HCT116 (cell line): ENCODE measurements around the gene FREM1. TPM values are rescaled to one million over a fixed set of nuclear protein-coding genes. Genes with fewer than 3 reads are reported as not detected.

Experiments
- ATAC-seq: fragments of 200-7000 bp; cut with Tn5 transposase; 2 replicates; pipeline ENCODE4 v1.9.1; 2020; ENCODE audit warnings: mild to moderate bottlenecking, moderate library complexity
- BruUV-seq: library from RNA; stranded (reverse); fragments of 400-500 nt; replicated peaks from 2 replicates; lab custom pipeline; 2021; lab: Mats Ljungman, UMichigan
- CTCF ChIA-PET: fragments of 300-600 bp; sonication (Branson Sonifier 250); formaldehyde crosslinking; loops from one replicate; lab custom pipeline; 2021; ENCODE audit warnings: antibody characterized with exemption; lab: Charles Lee
- POLR2A ChIA-PET: fragments of 300-600, 350-600 bp; sonication (Branson Sonifier 250); formaldehyde crosslinking; loops from one replicate; lab custom pipeline; 2021; ENCODE audit warnings: antibody characterized with exemption; lab: Charles Lee
- RAD21 ChIA-PET, 2 experiments: fragments of 300-600 bp; sonication (Branson Sonifier 250); formaldehyde crosslinking; loops; one replicate each; lab custom pipeline; 2023; ENCODE audit warnings: low total read pairs in 2 of 2; ENCODE audit not compliant: uncharacterized antibody in 2 of 2, unreplicated experiment in 2 of 2, low non-redundant PET in 1 of 2; lab: Charles Lee
- DNase-seq: peaks from one replicate; pipeline ENCODE4 v3.0.0-alpha.2; 2010; ENCODE audit warnings: low read depth, low spot score
- H2AFZ ChIP-seq: fragments of 200-600 bp; shearing (Covaris generic), sonication (generic); 2 replicates; pipeline ENCODE4 v1.6.1; 2017; ENCODE audit warnings: low read depth, mixed run types, mixed read lengths, antibody characterized with exemption, low read length; ENCODE audit not compliant: poor library complexity, severe bottlenecking
- H3K27ac ChIP-seq: 2 replicates; pipeline ENCODE4 v1.5.1; 2012; ENCODE audit warnings: low read depth, low read length
- H3K27me3 ChIP-seq: fragments of 200-600 bp; sonication (generic); 2 replicates; pipeline ENCODE4 v1.6.1; 2016; ENCODE audit warnings: mixed run types, low read length, mixed read lengths; ENCODE audit not compliant: insufficient read depth
- H3K36me3 ChIP-seq, 2 experiments: fragments of 200-500 bp in 1 of 2; fragments of 200-600 bp in 1 of 2; sonication (Bioruptor generic) in 1 of 2; sonication (generic) in 1 of 2; 2 replicates each; pipeline versions ENCODE4 v1.5.1 to v1.6.1; 2014 to 2016; ENCODE audit warnings: low read length in 2 of 2, inconsistent platforms in 1 of 2, mixed read lengths in 1 of 2, mixed run types in 1 of 2; ENCODE audit not compliant: insufficient read depth in 2 of 2, control insufficient read depth in 1 of 2
- H3K4me1 ChIP-seq, 2 experiments: fragments of 200-600 bp in 1 of 2; sonication (generic) in 1 of 2; 2 replicates each; pipeline versions ENCODE4 v1.5.1 to v1.6.1; 2012 to 2017; ENCODE audit warnings: low read length in 2 of 2, inconsistent platforms in 1 of 2, mild to moderate bottlenecking in 1 of 2, mixed read lengths in 1 of 2, mixed run types in 1 of 2, moderate library complexity in 1 of 2; ENCODE audit not compliant: insufficient read depth in 2 of 2, control insufficient read depth in 1 of 2
- H3K4me2 ChIP-seq: fragments of 200-600 bp; sonication (generic); 2 replicates; pipeline ENCODE4 v1.6.1; 2017; ENCODE audit warnings: mixed run types, low read length, mixed read lengths
- H3K4me3 ChIP-seq, 2 experiments: fragments of 200-600 bp in 1 of 2; sonication (generic) in 1 of 2; replicated peaks in 1 of 2; 2 replicates each; pipeline ENCODE4 v1.5.1; 2011 to 2016; ENCODE audit warnings: low read length in 2 of 2, control low read depth in 1 of 2, low read depth in 1 of 2, mild to moderate bottlenecking in 1 of 2, mixed read lengths in 1 of 2, mixed run types in 1 of 2
- H3K79me2 ChIP-seq: fragments of 200-600 bp; sonication (generic); 2 replicates; pipeline ENCODE4 v1.6.1; 2017; ENCODE audit warnings: mild to moderate bottlenecking, mixed run types, low read length, moderate library complexity, mixed read lengths; ENCODE audit not compliant: insufficient read depth
- H3K9ac ChIP-seq: fragments of 200-600 bp; sonication (generic); 2 replicates; pipeline ENCODE4 v1.6.1; 2016; ENCODE audit warnings: low read length, mixed read lengths
- H3K9me2 ChIP-seq: fragments of 200-600 bp; sonication (generic), shearing (Covaris generic); 2 replicates; pipeline ENCODE4 v1.6.1; 2017; ENCODE audit warnings: mixed run types, mild to moderate bottlenecking, moderate library complexity; ENCODE audit not compliant: insufficient read depth
- H3K9me3 ChIP-seq, 2 experiments: fragments of 200-500 bp in 1 of 2; fragments of 200-600 bp in 1 of 2; sonication (Bioruptor generic) in 1 of 2; sonication (generic) in 1 of 2; 2 replicates each; pipeline ENCODE4 v1.6.1; 2014 to 2017; ENCODE audit warnings: low read length in 2 of 2, mixed read lengths in 2 of 2, inconsistent platforms in 1 of 2, low read depth in 1 of 2, mild to moderate bottlenecking in 1 of 2, mixed run types in 1 of 2, moderate library complexity in 1 of 2; ENCODE audit not compliant: control insufficient read depth in 1 of 2, insufficient read depth in 1 of 2
- H4K20me1 ChIP-seq: fragments of 200-600 bp; sonication (generic), shearing (Covaris generic); 2 replicates; pipeline ENCODE4 v1.6.1; 2017; ENCODE audit warnings: mixed run types, mild to moderate bottlenecking, moderate library complexity; ENCODE audit not compliant: insufficient read depth
- CBX3 ChIP-seq: IDR thresholded peaks from 2 replicates; pipeline ENCODE4 v1.6.1; 2012; ENCODE audit warnings: low read depth
- EGR1 ChIP-seq: IDR thresholded peaks from 2 replicates; pipeline ENCODE4 v1.6.1; 2012; ENCODE audit warnings: low read depth
- EZH2 ChIP-seq: fragments of 200-600 bp; sonication (generic); IDR thresholded peaks from 2 replicates; pipeline ENCODE4 v1.6.1; 2017; ENCODE audit warnings: antibody characterized with exemption, mixed run types
- EZH2phosphoT487 ChIP-seq: fragments of 200-600 bp; IDR thresholded peaks from 2 replicates; pipeline ENCODE4 v1.6.1; 2018; ENCODE audit warnings: antibody characterized with exemption, borderline replicate concordance
- FOSL1 ChIP-seq: IDR thresholded peaks from 2 replicates; pipeline ENCODE4 v1.6.1; 2012; ENCODE audit warnings: low read depth
- POLR2A ChIP-seq: IDR thresholded peaks from 2 replicates; pipeline ENCODE4 v1.7.0; 2011; ENCODE audit warnings: borderline replicate concordance; ENCODE audit not compliant: insufficient read depth, insufficient read length; ENCODE audit errors: extremely low read depth
- RAD21 ChIP-seq: IDR thresholded peaks from 2 replicates; pipeline ENCODE4 v1.6.1; 2012; ENCODE audit warnings: low read depth, mild to moderate bottlenecking
- SIN3A ChIP-seq: IDR thresholded peaks from 2 replicates; pipeline ENCODE4 v1.6.1; 2012; ENCODE audit warnings: low read depth
- SP1 ChIP-seq: IDR thresholded peaks from 2 replicates; pipeline ENCODE4 v1.6.1; 2012; ENCODE audit warnings: low read depth
- ZNF274 ChIP-seq: fragments of 200-500 bp; sonication (Bioruptor generic); IDR thresholded peaks from 2 replicates; pipeline ENCODE4 v1.6.1; 2014; ENCODE audit warnings: mild to moderate bottlenecking, low read depth, low read length, inconsistent platforms
- intact Hi-C: fragments of 100-400 bp; cut with micrococcal nuclease; formaldehyde crosslinking; loops from 2 replicates; pipeline ENCODE4 v1.10.0; 2022
- total RNA-seq: library from RNA; stranded (reverse); gene quantifications from one replicate; pipeline ENCODE4 v1.2.1, GENCODE V29; 2021; ENCODE audit not compliant: unreplicated experiment
- TF ChIP-seq, protein P1 (sequence below): IDR thresholded peaks from 2 replicates; pipeline ENCODE4 v1.6.1; 2012
- TF ChIP-seq, protein P2 (sequence below): IDR thresholded peaks from 2 replicates; pipeline ENCODE4 v1.6.1; 2012
- TF ChIP-seq, protein P3 (sequence below): IDR thresholded peaks from 2 replicates; pipeline ENCODE4 v1.6.1; 2011; ENCODE audit warnings: mild to moderate bottlenecking, low read length, moderate library complexity; ENCODE audit not compliant: insufficient replicate concordance; ENCODE audit errors: extremely low read depth

Gene FREM1
- total RNA-seq, 1 experiment from 2014 or later = 0.12 TPM

DNA sequence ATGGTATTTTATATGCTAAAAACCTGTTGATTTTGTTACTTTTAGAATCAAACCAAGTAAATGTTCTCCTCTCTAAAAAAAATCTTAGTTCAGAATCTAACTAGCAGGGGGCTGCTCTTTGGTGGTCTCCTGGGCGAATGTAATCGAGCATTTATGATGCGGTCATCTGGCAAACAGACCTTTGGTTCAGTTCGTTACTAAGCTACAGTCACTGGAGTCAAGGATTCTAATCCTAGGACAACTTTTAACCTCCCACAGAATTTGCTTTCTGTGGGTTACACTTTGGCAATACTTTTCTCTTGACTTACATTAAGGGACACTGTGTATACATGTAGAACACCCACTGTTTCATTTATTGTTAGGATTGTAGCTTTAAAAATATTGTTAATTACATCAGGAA lies 26.3 kb upstream of the FREM1 start:
- Histone ChIP-seq H3K4me3 (no peak overlapping the region), H3K36me3 (no peaks in the 10 kb centered on the region), H4K20me1 (no peaks in the 10 kb centered on the region), H3K9me3 (no peaks in the 10 kb centered on the region), H2AFZ (no peak overlapping the region), H3K27me3 (no peaks in the 10 kb centered on the region; the same call in 1 of the 2 replicates), H3K9me2 (no peaks in the 10 kb centered on the region), H3K27ac (no peak overlapping the region), H3K4me1 (no peaks in the 10 kb centered on the region), H3K79me2 (no peaks in the 10 kb centered on the region), H3K9ac (no peak overlapping the region), H3K4me2 (no peak overlapping the region)
- intact Hi-C loops = no loop called here
- ATAC-seq = no peak
- ChIA-PET RAD21 (no interaction called here), CTCF (no interaction called here), POLR2A (no interaction called here)
- no peak for DNase-seq
- TF ChIP-seq SIN3A (no peak), SP1 (no peak), EZH2 (no peak), FOSL1 (no peak), EZH2phosphoT487 (no peak), RAD21 (no peak), ZNF274 (no peak), CBX3 (no peak), POLR2A (no peak)
- TF ChIP-seq, protein P1, sequence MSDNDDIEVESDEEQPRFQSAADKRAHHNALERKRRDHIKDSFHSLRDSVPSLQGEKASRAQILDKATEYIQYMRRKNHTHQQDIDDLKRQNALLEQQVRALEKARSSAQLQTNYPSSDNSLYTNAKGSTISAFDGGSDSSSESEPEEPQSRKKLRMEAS = no peak
- TF ChIP-seq, protein P2, sequence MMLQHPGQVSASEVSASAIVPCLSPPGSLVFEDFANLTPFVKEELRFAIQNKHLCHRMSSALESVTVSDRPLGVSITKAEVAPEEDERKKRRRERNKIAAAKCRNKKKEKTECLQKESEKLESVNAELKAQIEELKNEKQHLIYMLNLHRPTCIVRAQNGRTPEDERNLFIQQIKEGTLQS = no peak
- no TSS peak for BruUV-seq

DNA sequence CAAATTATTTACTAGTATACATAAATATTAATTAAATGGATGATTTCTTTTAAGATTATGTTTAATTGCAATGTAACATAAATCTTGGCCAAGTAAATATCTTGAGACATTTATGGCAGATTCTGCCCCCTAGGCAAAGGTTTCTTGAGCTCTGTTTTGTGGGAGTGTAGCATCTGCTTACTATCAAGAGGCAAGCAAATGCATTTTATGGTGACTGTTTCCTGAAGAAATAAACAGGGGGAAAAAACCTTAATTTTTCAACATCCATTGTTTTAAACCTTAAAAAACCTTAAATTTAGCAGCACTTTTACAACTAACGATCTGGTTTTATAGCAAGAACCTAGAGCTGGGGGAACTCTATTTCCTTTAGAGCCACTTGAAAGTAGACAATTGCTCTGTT lies 25.7 kb upstream of the FREM1 start:
- Histone ChIP-seq H2AFZ (no peak overlapping the region), H3K27me3 (no peaks in the 10 kb centered on the region), H3K4me1 (no peaks in the 10 kb centered on the region), H3K36me3 (no peaks in the 10 kb centered on the region), H3K9ac (no peak overlapping the region), H3K79me2 (no peaks in the 10 kb centered on the region), H3K27ac (no peak overlapping the region), H4K20me1 (no peaks in the 10 kb centered on the region), H3K9me3 (no peaks in the 10 kb centered on the region), H3K4me2 (no peak overlapping the region), H3K4me3 (no peak overlapping the region), H3K9me2 (no peaks in the 10 kb centered on the region)
- ATAC-seq = no peak
- TF ChIP-seq EGR1 = no peak
- TF ChIP-seq, protein P3, sequence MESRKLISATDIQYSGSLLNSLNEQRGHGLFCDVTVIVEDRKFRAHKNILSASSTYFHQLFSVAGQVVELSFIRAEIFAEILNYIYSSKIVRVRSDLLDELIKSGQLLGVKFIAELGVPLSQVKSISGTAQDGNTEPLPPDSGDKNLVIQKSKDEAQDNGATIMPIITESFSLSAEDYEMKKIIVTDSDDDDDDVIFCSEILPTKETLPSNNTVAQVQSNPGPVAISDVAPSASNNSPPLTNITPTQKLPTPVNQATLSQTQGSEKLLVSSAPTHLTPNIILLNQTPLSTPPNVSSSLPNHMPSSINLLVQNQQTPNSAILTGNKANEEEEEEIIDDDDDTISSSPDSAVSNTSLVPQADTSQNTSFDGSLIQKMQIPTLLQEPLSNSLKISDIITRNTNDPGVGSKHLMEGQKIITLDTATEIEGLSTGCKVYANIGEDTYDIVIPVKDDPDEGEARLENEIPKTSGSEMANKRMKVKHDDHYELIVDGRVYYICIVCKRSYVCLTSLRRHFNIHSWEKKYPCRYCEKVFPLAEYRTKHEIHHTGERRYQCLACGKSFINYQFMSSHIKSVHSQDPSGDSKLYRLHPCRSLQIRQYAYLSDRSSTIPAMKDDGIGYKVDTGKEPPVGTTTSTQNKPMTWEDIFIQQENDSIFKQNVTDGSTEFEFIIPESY = no peak
- TF ChIP-seq, protein P1 = no peak
- DNase-seq = no peak
- ChIA-PET POLR2A (no interaction called here), CTCF (no interaction called here), RAD21 (no interaction called here)
- BruUV-seq = no TSS peak
- intact Hi-C loops = no loop called here
